ENCODE measurements around the gene GNL1.

GNL1 gene

GRCh38 chr6:30556066-30556905, at the start of gene GNL1:
Gene GNL1 (minus strand): TSS chr6:30556489. CDS start chr6:30556203, 286 bp downstream.
- peak; percentile 99 for DNase-seq

GRCh38 chr6:30603961-30604360, 47.7 kb upstream of the GNL1 start:
- no peak for DNase-seq

- no peak for DNase-seq
Observed at GRCh38 chr6:30601815-30602641, 45.7 kb upstream of the GNL1 start.

- DNase-seq: no peak
Observed at GRCh38 chr6:30601436-30601814, 45.1 kb upstream of the GNL1 start.

GRCh38 chr6:30600451-30600961, 44.2 kb upstream of the GNL1 start:
- DNase-seq: no peak

GRCh38 chr6:30599625-30600324, 43.5 kb upstream of the GNL1 start:
- no peak for DNase-seq

GRCh38 chr6:30598912-30599624, 42.8 kb upstream of the GNL1 start:
- DNase-seq: no peak

GRCh38 chr6:30597315-30598144, 41.2 kb upstream of the GNL1 start:
- peak; percentile 76 for DNase-seq

- DNase-seq: no peak
Observed at GRCh38 chr6:30592287-30592686, 36.0 kb upstream of the GNL1 start.

GRCh38 chr6:30591008-30591407, 34.7 kb upstream of the GNL1 start:
- DNase-seq: no peak

GRCh38 chr6:30590509-30590908, 34.2 kb upstream of the GNL1 start:
- DNase-seq: no peak

- no peak for DNase-seq
Observed at GRCh38 chr6:30589754-30590358, 33.6 kb upstream of the GNL1 start.

GRCh38 chr6:30583921-30584320, 27.6 kb upstream of the GNL1 start:
- no peak for DNase-seq

- DNase-seq: no peak
Observed at GRCh38 chr6:30578051-30578450, 21.8 kb upstream of the GNL1 start.

- no peak for DNase-seq
Observed at GRCh38 chr6:30573113-30573512, 16.8 kb upstream of the GNL1 start.

- no peak for DNase-seq
Observed at GRCh38 chr6:30572148-30572547, 15.9 kb upstream of the GNL1 start.

GRCh38 chr6:30571762-30572082, 15.4 kb upstream of the GNL1 start:
- DNase-seq: no peak

- peak; percentile 100 for DNase-seq
Observed at GRCh38 chr6:30571075-30571761, 14.9 kb upstream of the GNL1 start, which contains the start of gene ABCF1. Gene ABCF1 (plus strand): TSS chr6:30571442. CDS start chr6:30571488, 46 bp downstream.

- no peak for DNase-seq
Observed at GRCh38 chr6:30570740-30571074, 14.4 kb upstream of the GNL1 start.

GRCh38 chr6:30570263-30570662, 14.0 kb upstream of the GNL1 start:
- no peak for DNase-seq

GRCh38 chr6:30568245-30568644, 12.0 kb upstream of the GNL1 start:
- peak; percentile 51 for DNase-seq
